HCT116 (cell line): ENCODE measurements around the gene CEP97. TPM values are rescaled to one million over a fixed set of nuclear protein-coding genes. Genes with fewer than 3 reads are reported as not detected.
A peak's percentile ranks its signal among the peaks of the same experiment; 100 is the strongest.

Source experiments
- ATAC-seq: fragments of 200-7000 bp; cut with Tn5 transposase; 2 replicates; pipeline ENCODE4 v1.9.1; 2020; ENCODE audit warnings: mild to moderate bottlenecking, moderate library complexity
- BruUV-seq: library from RNA; stranded (reverse); fragments of 400-500 nt; replicated peaks from 2 replicates; lab custom pipeline; 2021; lab: Mats Ljungman, UMichigan
- CTCF ChIA-PET: fragments of 300-600 bp; sonication (Branson Sonifier 250); formaldehyde crosslinking; loops from one replicate; lab custom pipeline; 2021; ENCODE audit warnings: antibody characterized with exemption; lab: Charles Lee
- POLR2A ChIA-PET: fragments of 300-600, 350-600 bp; sonication (Branson Sonifier 250); formaldehyde crosslinking; loops from one replicate; lab custom pipeline; 2021; ENCODE audit warnings: antibody characterized with exemption; lab: Charles Lee
- RAD21 ChIA-PET, 2 experiments: fragments of 300-600 bp; sonication (Branson Sonifier 250); formaldehyde crosslinking; loops; one replicate each; lab custom pipeline; 2023; ENCODE audit warnings: low total read pairs in 2 of 2; ENCODE audit not compliant: uncharacterized antibody in 2 of 2, unreplicated experiment in 2 of 2, low non-redundant PET in 1 of 2; lab: Charles Lee
- DNase-seq: peaks from one replicate; pipeline ENCODE4 v3.0.0-alpha.2; 2010; ENCODE audit warnings: low read depth, low spot score
- H2AFZ ChIP-seq: fragments of 200-600 bp; shearing (Covaris generic), sonication (generic); 2 replicates; pipeline ENCODE4 v1.6.1; 2017; ENCODE audit warnings: low read depth, mixed run types, mixed read lengths, antibody characterized with exemption, low read length; ENCODE audit not compliant: poor library complexity, severe bottlenecking
- H3K27ac ChIP-seq: 2 replicates; pipeline ENCODE4 v1.5.1; 2012; ENCODE audit warnings: low read depth, low read length
- H3K27me3 ChIP-seq: fragments of 200-600 bp; sonication (generic); 2 replicates; pipeline ENCODE4 v1.6.1; 2016; ENCODE audit warnings: mixed run types, low read length, mixed read lengths; ENCODE audit not compliant: insufficient read depth
- H3K36me3 ChIP-seq, 2 experiments: fragments of 200-500 bp in 1 of 2; fragments of 200-600 bp in 1 of 2; sonication (Bioruptor generic) in 1 of 2; sonication (generic) in 1 of 2; 2 replicates each; pipeline versions ENCODE4 v1.5.1 to v1.6.1; 2014 to 2016; ENCODE audit warnings: low read length in 2 of 2, inconsistent platforms in 1 of 2, mixed read lengths in 1 of 2, mixed run types in 1 of 2; ENCODE audit not compliant: insufficient read depth in 2 of 2, control insufficient read depth in 1 of 2
- H3K4me1 ChIP-seq, 2 experiments: fragments of 200-600 bp in 1 of 2; sonication (generic) in 1 of 2; 2 replicates each; pipeline versions ENCODE4 v1.5.1 to v1.6.1; 2012 to 2017; ENCODE audit warnings: low read length in 2 of 2, inconsistent platforms in 1 of 2, mild to moderate bottlenecking in 1 of 2, mixed read lengths in 1 of 2, mixed run types in 1 of 2, moderate library complexity in 1 of 2; ENCODE audit not compliant: insufficient read depth in 2 of 2, control insufficient read depth in 1 of 2
- H3K4me2 ChIP-seq: fragments of 200-600 bp; sonication (generic); 2 replicates; pipeline ENCODE4 v1.6.1; 2017; ENCODE audit warnings: mixed run types, low read length, mixed read lengths
- H3K4me3 ChIP-seq, 2 experiments: fragments of 200-600 bp in 1 of 2; sonication (generic) in 1 of 2; replicated peaks in 1 of 2; 2 replicates each; pipeline ENCODE4 v1.5.1; 2011 to 2016; ENCODE audit warnings: low read length in 2 of 2, control low read depth in 1 of 2, low read depth in 1 of 2, mild to moderate bottlenecking in 1 of 2, mixed read lengths in 1 of 2, mixed run types in 1 of 2
- H3K79me2 ChIP-seq: fragments of 200-600 bp; sonication (generic); 2 replicates; pipeline ENCODE4 v1.6.1; 2017; ENCODE audit warnings: mild to moderate bottlenecking, mixed run types, low read length, moderate library complexity, mixed read lengths; ENCODE audit not compliant: insufficient read depth
- H3K9ac ChIP-seq: fragments of 200-600 bp; sonication (generic); 2 replicates; pipeline ENCODE4 v1.6.1; 2016; ENCODE audit warnings: low read length, mixed read lengths
- H3K9me2 ChIP-seq: fragments of 200-600 bp; sonication (generic), shearing (Covaris generic); 2 replicates; pipeline ENCODE4 v1.6.1; 2017; ENCODE audit warnings: mixed run types, mild to moderate bottlenecking, moderate library complexity; ENCODE audit not compliant: insufficient read depth
- H3K9me3 ChIP-seq, 2 experiments: fragments of 200-500 bp in 1 of 2; fragments of 200-600 bp in 1 of 2; sonication (Bioruptor generic) in 1 of 2; sonication (generic) in 1 of 2; 2 replicates each; pipeline ENCODE4 v1.6.1; 2014 to 2017; ENCODE audit warnings: low read length in 2 of 2, mixed read lengths in 2 of 2, inconsistent platforms in 1 of 2, low read depth in 1 of 2, mild to moderate bottlenecking in 1 of 2, mixed run types in 1 of 2, moderate library complexity in 1 of 2; ENCODE audit not compliant: control insufficient read depth in 1 of 2, insufficient read depth in 1 of 2
- H4K20me1 ChIP-seq: fragments of 200-600 bp; sonication (generic), shearing (Covaris generic); 2 replicates; pipeline ENCODE4 v1.6.1; 2017; ENCODE audit warnings: mixed run types, mild to moderate bottlenecking, moderate library complexity; ENCODE audit not compliant: insufficient read depth
- CBX3 ChIP-seq: IDR thresholded peaks from 2 replicates; pipeline ENCODE4 v1.6.1; 2012; ENCODE audit warnings: low read depth
- EGR1 ChIP-seq: IDR thresholded peaks from 2 replicates; pipeline ENCODE4 v1.6.1; 2012; ENCODE audit warnings: low read depth
- JUND ChIP-seq: IDR thresholded peaks from 2 replicates; pipeline ENCODE4 v1.6.1; 2012
- SRF ChIP-seq: IDR thresholded peaks from 2 replicates; pipeline ENCODE4 v1.6.1; 2012; ENCODE audit warnings: low read depth
- intact Hi-C: fragments of 100-400 bp; cut with micrococcal nuclease; formaldehyde crosslinking; loops from 2 replicates; pipeline ENCODE4 v1.10.0; 2022
- total RNA-seq: library from RNA; stranded (reverse); gene quantifications from one replicate; pipeline ENCODE4 v1.2.1, GENCODE V29; 2021; ENCODE audit not compliant: unreplicated experiment
- TF ChIP-seq, protein P1 (sequence below), 3 experiments: fragments of 200-600 bp in 1 of 3; sonication (generic) in 1 of 3; IDR thresholded peaks in 2 of 3; conservative IDR thresholded peaks in 1 of 3; 2 replicates each; pipeline ENCODE4 v1.5.1; 2012 to 2017; ENCODE audit warnings: low read depth in 2 of 3, low read length in 2 of 3, antibody characterized with exemption in 1 of 3, borderline replicate concordance in 1 of 3, control low read depth in 1 of 3, mild to moderate bottlenecking in 1 of 3, mixed read lengths in 1 of 3, mixed run types in 1 of 3, moderate library complexity in 1 of 3; ENCODE audit not compliant: insufficient read depth in 1 of 3

CEP97 gene
- total RNA-seq, 1 experiment from 2014 or later: 15.7 TPM

DNA sequence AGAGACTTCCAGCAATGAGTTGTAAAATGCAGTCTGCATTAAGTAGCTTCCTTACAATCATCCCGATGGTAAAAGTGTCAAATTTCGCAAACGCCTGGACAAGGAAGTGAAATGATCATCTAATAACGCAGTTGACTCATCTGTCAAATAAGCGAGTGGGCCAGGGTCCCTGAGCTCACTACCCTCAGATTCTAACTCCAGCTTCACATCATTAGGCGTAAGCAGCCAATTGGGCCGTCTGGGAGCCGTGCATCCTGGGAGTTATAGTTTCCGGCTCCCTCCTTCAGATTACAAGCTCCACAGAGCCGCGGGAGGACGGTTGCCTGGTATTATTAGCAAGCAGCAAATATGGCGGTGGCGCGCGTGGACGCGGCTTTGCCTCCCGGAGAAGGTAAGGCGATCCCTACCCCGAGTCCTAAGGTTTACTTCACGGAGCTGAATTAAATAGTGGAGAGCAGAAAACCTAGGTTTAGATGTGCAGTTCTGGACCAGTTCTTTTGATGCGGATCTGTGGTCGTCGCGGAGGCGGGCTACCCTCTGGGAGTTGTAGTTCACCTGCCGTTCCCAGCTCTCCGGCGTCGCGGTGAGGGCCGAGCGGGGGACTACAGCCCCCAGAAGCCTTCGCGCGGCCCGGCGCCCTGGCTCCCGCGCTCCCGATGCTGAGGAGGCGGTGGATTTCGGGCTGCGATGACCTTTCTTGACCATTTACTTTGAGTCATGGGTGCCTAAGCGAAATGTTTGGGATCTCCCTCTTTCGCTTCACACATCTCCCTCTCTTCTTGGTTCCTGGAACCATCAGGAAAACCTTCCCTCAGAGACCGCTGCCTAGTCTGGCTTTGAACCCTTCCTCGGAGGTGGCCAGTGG is at the start of gene CEP97 (continued):
- TF ChIP-seq, protein P1, sequence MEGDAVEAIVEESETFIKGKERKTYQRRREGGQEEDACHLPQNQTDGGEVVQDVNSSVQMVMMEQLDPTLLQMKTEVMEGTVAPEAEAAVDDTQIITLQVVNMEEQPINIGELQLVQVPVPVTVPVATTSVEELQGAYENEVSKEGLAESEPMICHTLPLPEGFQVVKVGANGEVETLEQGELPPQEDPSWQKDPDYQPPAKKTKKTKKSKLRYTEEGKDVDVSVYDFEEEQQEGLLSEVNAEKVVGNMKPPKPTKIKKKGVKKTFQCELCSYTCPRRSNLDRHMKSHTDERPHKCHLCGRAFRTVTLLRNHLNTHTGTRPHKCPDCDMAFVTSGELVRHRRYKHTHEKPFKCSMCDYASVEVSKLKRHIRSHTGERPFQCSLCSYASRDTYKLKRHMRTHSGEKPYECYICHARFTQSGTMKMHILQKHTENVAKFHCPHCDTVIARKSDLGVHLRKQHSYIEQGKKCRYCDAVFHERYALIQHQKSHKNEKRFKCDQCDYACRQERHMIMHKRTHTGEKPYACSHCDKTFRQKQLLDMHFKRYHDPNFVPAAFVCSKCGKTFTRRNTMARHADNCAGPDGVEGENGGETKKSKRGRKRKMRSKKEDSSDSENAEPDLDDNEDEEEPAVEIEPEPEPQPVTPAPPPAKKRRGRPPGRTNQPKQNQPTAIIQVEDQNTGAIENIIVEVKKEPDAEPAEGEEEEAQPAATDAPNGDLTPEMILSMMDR (IDR thresholded peaks at IDR 0.05 in 2 of 3, conservative IDR thresholded peaks at IDR 0.05 in 1 of 3; ENCODE audit: borderline replicate concordance in 1 of 3, insufficient read depth in 1 of 3, low read depth in 2 of 3, low read length in 2 of 3): no peak
- peak; percentile 33; the same call in 1 of the 2 replicates for TF ChIP-seq SRF
- TF ChIP-seq CBX3: 0 out of 2 replicates have a peak, but pooled peaks have one; percentile 12

DNA sequence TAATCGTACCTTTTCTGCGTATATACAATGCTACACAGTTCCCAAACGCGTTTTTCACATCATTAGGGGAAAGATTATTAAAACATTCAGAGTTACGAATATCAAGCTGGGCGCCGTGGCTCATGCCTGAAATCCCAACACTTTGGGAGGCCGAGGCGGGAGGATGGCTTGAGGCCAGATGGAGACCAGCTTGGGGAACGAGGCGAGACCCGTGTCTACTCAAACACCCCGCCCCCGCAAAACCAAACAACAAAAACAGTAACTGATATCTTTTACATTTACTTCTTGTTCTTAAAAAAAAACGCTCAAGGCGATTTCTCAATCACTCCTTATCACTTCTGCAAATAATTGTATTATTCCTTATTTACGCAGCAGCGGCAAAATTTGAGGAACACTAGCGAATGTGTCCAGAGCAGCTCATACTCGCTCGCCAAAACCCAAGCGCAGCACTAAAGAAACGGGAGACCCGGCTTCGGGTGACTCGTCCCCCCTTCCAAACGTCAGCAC is 48.7 kb upstream of the CEP97 start:
- BruUV-seq: no TSS peak
- DNase-seq (no peak), ATAC-seq (no peak)
- Histone ChIP-seq H3K4me1 (peaks cover 7 to 23% of the 10 kb centered on the region in 2 experiments; a peak in 3 of 4 replicates), H2AFZ (no peak overlapping the region), H3K4me3 (peak overlapping the region; percentile 97), H3K27ac (peak overlapping the region; percentile 48), H3K9ac (peak overlapping the region; percentile 98), H3K9me3 (no peaks in the 10 kb centered on the region), H4K20me1 (peaks cover 9% of the 10 kb centered on the region; the same call in 1 of the 2 replicates), H3K36me3 (peaks cover 8 to 15% of the 10 kb centered on the region in 2 experiments; a peak in 3 of 4 replicates), H3K27me3 (no peaks in the 10 kb centered on the region), H3K79me2 (peaks cover 65% of the 10 kb centered on the region), H3K4me2 (peak overlapping the region; percentile 92), H3K9me2 (no peaks in the 10 kb centered on the region)
- TF ChIP-seq CBX3 (peak; percentile 7), EGR1 (peak; percentile 38; the same call in 1 of the 2 replicates), JUND (no peak)
- intact Hi-C loops: no loop called here
- ChIA-PET CTCF (interaction anchor here (1.0 to 1.3 kb wide), 4 partner anchors 9 to 102 kb away, joined by 3 to 8 read pairs (median 4); partner anchors contain the start of genes PCNP and RPL24), RAD21 (no interaction called here), POLR2A (interaction anchor here (0.6 to 4.7 kb wide), 3 partner anchors 8 to 113 kb away, joined by 3 to 45 read pairs (median 3); partner anchors contain the start of gene RPL24)
